GM19099 (cell line): Measurements from ENCODE around the gene EXOG.

Experiments
- POLR2A ChIP-seq: IDR thresholded peaks from 3 replicates; pipeline ENCODE4 v1.6.1; 2011; ENCODE audit warnings: low read depth; ENCODE audit not compliant: insufficient read length; ENCODE audit errors: extremely low read depth

EXOG gene

GRCh38 chr3:38574411-38575278, 78.5 kb downstream of the EXOG start:
- TF ChIP-seq POLR2A, result no peak

GRCh38 chr3:38575279-38575843, 79.2 kb downstream of the EXOG start:
- TF ChIP-seq POLR2A, result no peak
